H1 (cell line): ENCODE data around the gene PRKCA. TPM values are rescaled to one million over a fixed set of nuclear protein-coding genes. Genes with fewer than 3 reads are reported as not detected.

Experiments
- polyA plus RNA-seq, 7 experiments: library from polyadenylated mRNA; depleted of rRNA in 3 of 7; stranded (reverse) in 5 of 7; unstranded in 2 of 7; fragments of >200 nt in 5 of 7; fragments of 200-250 nt in 2 of 7; gene quantifications; 1 replicate in 5 of 7; 2 replicates in 1 of 7; 4 replicates in 1 of 7; pipeline versions ENCODE4 v1.2.1 to v1.2.3, GENCODE V29; 2011 to 2013; ENCODE audit warnings: missing spikeins in 2 of 7, mixed read lengths in 2 of 7
- total RNA-seq: library from RNA; stranded (reverse); fragmentation: NEBNext Ultra II Directional; extraction: Animal tissue kit (Norgen Biotek cat#: 25700); gene quantifications from 2 replicates; pipeline ENCODE4 v1.2.1, GENCODE V29; 2021
- TF ChIP-seq, protein P1 (sequence below): fragments of 300-600 bp; sonication (generic); IDR thresholded peaks from 2 replicates; pipeline ENCODE4 v1.7.1; 2012; ENCODE audit warnings: low read length, moderate library complexity, mild to moderate bottlenecking, inconsistent platforms; ENCODE audit not compliant: insufficient replicate concordance

The PRKCA gene
- total and polyA plus RNA-seq, 2 of the 8 experiments (the other 6 are each of a cell fraction or from before 2014, with no cell fraction given) = 5.8 to 17.8 TPM

DNA sequence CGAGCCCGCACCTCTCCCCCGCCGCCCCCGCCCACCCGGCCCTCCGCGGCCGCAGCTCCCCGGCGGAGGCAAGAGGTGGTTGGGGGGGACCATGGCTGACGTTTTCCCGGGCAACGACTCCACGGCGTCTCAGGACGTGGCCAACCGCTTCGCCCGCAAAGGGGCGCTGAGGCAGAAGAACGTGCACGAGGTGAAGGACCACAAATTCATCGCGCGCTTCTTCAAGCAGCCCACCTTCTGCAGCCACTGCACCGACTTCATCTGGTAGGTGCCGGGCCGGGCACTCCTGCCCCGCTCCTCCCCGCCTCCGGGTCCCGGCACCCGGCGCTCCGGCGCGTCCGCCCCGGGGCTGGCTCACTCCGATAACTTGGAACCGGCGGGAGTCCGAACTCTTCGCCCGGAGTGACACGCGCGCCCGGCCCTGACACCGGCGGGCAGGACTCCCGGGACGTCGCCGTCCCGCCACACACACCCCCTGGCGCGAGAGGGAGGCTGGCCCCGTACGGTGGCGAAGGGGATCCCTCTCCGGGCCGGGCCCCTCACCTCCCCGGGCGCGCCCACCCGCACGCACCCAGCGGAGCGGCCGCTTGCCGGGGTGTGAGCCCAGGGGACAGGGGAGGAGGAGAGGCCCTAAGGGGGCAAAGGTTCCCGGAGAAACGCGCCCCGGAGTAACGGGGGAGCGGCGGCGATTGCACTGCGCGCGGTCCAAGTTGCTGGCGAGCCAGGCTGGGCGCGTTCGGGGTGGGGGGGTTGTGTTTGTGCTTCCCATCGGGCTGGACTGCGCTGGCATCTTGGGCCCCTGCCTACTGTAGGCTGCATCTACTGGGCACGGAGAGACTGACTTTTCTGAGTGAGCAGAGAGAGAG, 581 bp downstream of the PRKCA start (continued):
- TF ChIP-seq, protein P1, sequence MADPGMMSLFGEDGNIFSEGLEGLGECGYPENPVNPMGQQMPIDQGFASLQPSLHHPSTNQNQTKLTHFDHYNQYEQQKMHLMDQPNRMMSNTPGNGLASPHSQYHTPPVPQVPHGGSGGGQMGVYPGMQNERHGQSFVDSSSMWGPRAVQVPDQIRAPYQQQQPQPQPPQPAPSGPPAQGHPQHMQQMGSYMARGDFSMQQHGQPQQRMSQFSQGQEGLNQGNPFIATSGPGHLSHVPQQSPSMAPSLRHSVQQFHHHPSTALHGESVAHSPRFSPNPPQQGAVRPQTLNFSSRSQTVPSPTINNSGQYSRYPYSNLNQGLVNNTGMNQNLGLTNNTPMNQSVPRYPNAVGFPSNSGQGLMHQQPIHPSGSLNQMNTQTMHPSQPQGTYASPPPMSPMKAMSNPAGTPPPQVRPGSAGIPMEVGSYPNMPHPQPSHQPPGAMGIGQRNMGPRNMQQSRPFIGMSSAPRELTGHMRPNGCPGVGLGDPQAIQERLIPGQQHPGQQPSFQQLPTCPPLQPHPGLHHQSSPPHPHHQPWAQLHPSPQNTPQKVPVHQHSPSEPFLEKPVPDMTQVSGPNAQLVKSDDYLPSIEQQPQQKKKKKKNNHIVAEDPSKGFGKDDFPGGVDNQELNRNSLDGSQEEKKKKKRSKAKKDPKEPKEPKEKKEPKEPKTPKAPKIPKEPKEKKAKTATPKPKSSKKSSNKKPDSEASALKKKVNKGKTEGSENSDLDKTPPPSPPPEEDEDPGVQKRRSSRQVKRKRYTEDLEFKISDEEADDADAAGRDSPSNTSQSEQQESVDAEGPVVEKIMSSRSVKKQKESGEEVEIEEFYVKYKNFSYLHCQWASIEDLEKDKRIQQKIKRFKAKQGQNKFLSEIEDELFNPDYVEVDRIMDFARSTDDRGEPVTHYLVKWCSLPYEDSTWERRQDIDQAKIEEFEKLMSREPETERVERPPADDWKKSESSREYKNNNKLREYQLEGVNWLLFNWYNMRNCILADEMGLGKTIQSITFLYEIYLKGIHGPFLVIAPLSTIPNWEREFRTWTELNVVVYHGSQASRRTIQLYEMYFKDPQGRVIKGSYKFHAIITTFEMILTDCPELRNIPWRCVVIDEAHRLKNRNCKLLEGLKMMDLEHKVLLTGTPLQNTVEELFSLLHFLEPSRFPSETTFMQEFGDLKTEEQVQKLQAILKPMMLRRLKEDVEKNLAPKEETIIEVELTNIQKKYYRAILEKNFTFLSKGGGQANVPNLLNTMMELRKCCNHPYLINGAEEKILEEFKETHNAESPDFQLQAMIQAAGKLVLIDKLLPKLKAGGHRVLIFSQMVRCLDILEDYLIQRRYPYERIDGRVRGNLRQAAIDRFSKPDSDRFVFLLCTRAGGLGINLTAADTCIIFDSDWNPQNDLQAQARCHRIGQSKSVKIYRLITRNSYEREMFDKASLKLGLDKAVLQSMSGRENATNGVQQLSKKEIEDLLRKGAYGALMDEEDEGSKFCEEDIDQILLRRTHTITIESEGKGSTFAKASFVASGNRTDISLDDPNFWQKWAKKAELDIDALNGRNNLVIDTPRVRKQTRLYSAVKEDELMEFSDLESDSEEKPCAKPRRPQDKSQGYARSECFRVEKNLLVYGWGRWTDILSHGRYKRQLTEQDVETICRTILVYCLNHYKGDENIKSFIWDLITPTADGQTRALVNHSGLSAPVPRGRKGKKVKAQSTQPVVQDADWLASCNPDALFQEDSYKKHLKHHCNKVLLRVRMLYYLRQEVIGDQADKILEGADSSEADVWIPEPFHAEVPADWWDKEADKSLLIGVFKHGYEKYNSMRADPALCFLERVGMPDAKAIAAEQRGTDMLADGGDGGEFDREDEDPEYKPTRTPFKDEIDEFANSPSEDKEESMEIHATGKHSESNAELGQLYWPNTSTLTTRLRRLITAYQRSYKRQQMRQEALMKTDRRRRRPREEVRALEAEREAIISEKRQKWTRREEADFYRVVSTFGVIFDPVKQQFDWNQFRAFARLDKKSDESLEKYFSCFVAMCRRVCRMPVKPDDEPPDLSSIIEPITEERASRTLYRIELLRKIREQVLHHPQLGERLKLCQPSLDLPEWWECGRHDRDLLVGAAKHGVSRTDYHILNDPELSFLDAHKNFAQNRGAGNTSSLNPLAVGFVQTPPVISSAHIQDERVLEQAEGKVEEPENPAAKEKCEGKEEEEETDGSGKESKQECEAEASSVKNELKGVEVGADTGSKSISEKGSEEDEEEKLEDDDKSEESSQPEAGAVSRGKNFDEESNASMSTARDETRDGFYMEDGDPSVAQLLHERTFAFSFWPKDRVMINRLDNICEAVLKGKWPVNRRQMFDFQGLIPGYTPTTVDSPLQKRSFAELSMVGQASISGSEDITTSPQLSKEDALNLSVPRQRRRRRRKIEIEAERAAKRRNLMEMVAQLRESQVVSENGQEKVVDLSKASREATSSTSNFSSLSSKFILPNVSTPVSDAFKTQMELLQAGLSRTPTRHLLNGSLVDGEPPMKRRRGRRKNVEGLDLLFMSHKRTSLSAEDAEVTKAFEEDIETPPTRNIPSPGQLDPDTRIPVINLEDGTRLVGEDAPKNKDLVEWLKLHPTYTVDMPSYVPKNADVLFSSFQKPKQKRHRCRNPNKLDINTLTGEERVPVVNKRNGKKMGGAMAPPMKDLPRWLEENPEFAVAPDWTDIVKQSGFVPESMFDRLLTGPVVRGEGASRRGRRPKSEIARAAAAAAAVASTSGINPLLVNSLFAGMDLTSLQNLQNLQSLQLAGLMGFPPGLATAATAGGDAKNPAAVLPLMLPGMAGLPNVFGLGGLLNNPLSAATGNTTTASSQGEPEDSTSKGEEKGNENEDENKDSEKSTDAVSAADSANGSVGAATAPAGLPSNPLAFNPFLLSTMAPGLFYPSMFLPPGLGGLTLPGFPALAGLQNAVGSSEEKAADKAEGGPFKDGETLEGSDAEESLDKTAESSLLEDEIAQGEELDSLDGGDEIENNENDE = no peak
